ENCODE results near the gene TNRC6B. TPM values are rescaled to one million over a fixed set of nuclear protein-coding genes. Genes with fewer than 3 reads are reported as not detected.
"Not testable (repeated sequence)": the region's sequence is repeated elsewhere in the genome, so short reads cannot be mapped to it uniquely, and the experiment has no call there.

The TNRC6B gene
- total RNA-seq, 4 donors from 2014 or later, result 34.5 to 57.0 (median 45.4) TPM

DNA sequence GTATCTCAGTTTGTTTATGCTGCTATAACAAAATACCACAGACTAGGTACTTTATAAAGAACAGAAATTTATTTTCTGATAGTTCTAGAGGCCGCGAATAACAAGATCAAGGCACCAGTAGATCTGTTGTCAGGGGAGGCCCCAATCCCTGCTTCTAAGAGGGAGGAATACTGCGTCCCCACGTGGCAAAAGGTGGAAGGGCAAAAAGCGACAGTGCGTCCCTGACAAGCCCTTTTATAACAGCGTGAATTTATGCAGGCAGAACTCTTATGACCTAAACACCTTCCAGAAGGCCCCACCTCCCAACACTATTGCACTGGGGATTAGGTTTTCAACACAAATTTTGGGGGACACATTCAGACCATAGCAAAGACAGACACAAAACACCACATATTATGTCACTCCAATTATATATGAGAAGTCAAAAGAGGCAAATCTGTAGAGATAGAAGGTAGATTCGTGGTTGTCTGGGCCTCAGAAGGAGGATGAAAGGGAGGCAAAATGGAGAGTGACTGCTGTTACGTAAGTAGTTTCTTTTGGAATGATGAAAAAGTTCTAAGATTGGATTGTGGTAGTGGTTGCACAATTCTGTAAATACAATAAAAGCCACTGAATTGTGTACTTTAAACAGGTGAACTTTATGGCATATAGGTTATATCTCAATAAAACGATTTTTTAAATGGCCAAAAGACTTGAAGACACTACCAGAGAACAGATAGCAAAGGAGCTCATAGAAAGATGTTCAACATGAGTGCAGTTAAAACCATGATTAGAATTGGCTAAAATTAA is 30.1 kb upstream of the TNRC6B start:
- no peak for TF ChIP-seq POLR2A (IDR thresholded peaks at IDR 0.05; ENCODE audit: low read depth)
- no peak for TF ChIP-seq EP300 (IDR thresholded peaks at IDR 0.05)
- TF ChIP-seq CTCF (IDR thresholded peaks at IDR 0.05), result no peak
- no peak for TF ChIP-seq POLR2AphosphoS5 (IDR thresholded peaks at IDR 0.05)
- 93% methylated on average over 10 of the region's 10 CpGs for WGBS
- H3K27me3 ChIP-seq, result no peaks in the 10 kb centered on the region
- intact Hi-C loops (cut with DNase I), result no loop called here
- no peaks in the 10 kb centered on the region for H3K4me1 ChIP-seq
- peak; percentile 17 for DNase-seq (ENCODE audit: extremely low spot score)
- H3K4me3 ChIP-seq, result no peak overlapping the region
- no peak overlapping the region for H3K27ac ChIP-seq (replicated peaks in 1 of 4)
- peaks cover 0 to 8% (median 0%) of the 10 kb centered on the region in 4 donors for H3K36me3 ChIP-seq
- no peaks in the 10 kb centered on the region for H3K9me3 ChIP-seq

DNA sequence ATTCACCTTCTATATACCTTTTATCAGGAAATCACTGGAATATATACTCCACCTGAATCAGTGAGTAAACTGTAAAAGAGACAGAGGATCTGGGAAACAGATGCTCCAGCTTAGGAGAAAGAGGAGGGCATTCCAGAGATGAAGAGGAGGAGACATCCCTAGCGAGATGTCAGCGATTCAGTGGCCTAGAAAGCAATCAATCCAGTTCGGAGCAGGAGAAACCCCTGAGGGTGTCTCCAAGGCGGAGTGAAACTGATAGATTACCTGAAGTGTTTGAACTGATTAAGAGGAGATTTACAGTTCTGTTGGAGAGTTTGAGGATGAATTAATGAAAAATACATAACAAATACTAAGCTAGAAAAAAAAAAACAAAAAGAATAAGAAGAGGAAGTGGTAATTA is 24.5 kb upstream of the TNRC6B start:
- H3K27me3 ChIP-seq, result no peaks in the 10 kb centered on the region
- intact Hi-C loops (cut with DNase I), result no loop called here

DNA sequence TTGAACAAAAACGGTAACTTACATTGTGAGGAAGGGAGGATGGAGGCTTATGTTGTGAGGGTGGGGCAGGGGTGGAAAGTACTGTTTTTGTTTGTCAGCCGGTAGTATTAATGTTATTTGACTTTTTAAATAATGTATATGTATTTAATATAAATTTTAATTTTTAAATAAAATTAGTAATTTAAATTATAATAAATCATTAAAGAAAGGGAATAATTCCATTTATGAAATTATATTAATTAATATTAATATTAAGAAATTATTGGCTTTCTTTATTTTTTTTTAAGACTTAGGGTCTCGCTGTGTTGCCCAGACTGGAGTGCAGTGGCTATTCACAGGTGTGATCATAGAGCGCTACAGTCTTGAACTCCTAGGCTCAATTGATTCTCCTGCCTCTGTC is 24.0 kb upstream of the TNRC6B start:
- H3K27me3 ChIP-seq, result no peaks in the 10 kb centered on the region
- H3K27ac ChIP-seq (replicated peaks in 1 of 4), result no peak overlapping the region
- H3K36me3 ChIP-seq, result peaks cover 0 to 11% (median 0%) of the 10 kb centered on the region in 4 donors
- intact Hi-C loops (cut with DNase I), result no loop called here
- H3K4me3 ChIP-seq, result no peak overlapping the region
- no peak for DNase-seq (ENCODE audit: extremely low spot score)
- WGBS, result 90% methylated on average over 4 of the region's 4 CpGs
- H3K9me3 ChIP-seq, result no peaks in the 10 kb centered on the region
- TF ChIP-seq POLR2AphosphoS5 (IDR thresholded peaks at IDR 0.05) (no peak), CTCF (IDR thresholded peaks at IDR 0.05) (no peak), POLR2A (IDR thresholded peaks at IDR 0.05; ENCODE audit: low read depth) (no peak)
- H3K4me1 ChIP-seq, result peaks cover 0 to 26% (median 24%) of the 10 kb centered on the region in 4 donors

More for the DNA sequence above, 24.5 kb upstream of the TNRC6B start:
- no peak overlapping the region for H3K27ac ChIP-seq (replicated peaks in 1 of 4)
- no peaks in the 10 kb centered on the region for H3K9me3 ChIP-seq
- peak; percentile 24 for DNase-seq (ENCODE audit: extremely low spot score)
- no peak overlapping the region for H3K4me3 ChIP-seq
- peaks cover 0 to 11% (median 0%) of the 10 kb centered on the region in 4 donors for H3K36me3 ChIP-seq
- 90% methylated on average over 4 of the region's 4 CpGs for WGBS
- H3K4me1 ChIP-seq, result peaks cover 0 to 23% (median 21%) of the 10 kb centered on the region in 4 donors
- TF ChIP-seq POLR2AphosphoS5 (IDR thresholded peaks at IDR 0.05) (no peak), POLR2A (IDR thresholded peaks at IDR 0.05; ENCODE audit: low read depth) (no peak), EP300 (IDR thresholded peaks at IDR 0.05) (no peak), CTCF (IDR thresholded peaks at IDR 0.05) (no peak)

GRCh38 chr22:40156001-40156516 is 21.7 kb upstream of the TNRC6B start:
- Histone ChIP-seq H3K27me3 (no peaks in the 10 kb centered on the region), H3K4me1 (peaks cover 0 to 26% (median 24%) of the 10 kb centered on the region in 4 donors), H3K4me3 (no peak overlapping the region), H3K27ac (replicated peaks in 1 of 4) (peak overlapping the region in 2 of 4 donors; percentile 7 to 44), H3K36me3 (peaks cover 0 to 3% (median 0%) of the 10 kb centered on the region in 4 donors), H3K9me3 (no peaks in the 10 kb centered on the region)
- peak; percentile 74 for DNase-seq (ENCODE audit: extremely low spot score)
- intact Hi-C loops (cut with DNase I), result no loop called here
- 39% methylated on average over 7 of the region's 7 CpGs for WGBS
- TF ChIP-seq EP300 (IDR thresholded peaks at IDR 0.05), result no peak
- peak in 1 of 3 experiments; percentile 24 for TF ChIP-seq CTCF (IDR thresholded peaks at IDR 0.05)

- Histone ChIP-seq H3K27ac (replicated peaks in 1 of 4) (peak overlapping the region in 3 of 4 donors; percentile 28 to 52 (median 44)), H3K4me1 (peaks cover 0 to 26% (median 24%) of the 10 kb centered on the region in 4 donors)
- intact Hi-C loops (cut with DNase I); H3K36me3 ChIP-seq; H3K27me3 ChIP-seq; H3K9me3 ChIP-seq; H3K4me3 ChIP-seq; DNase-seq (ENCODE audit: extremely low spot score): not testable (repeated sequence)
- 79% methylated on average over 6 of the region's 6 CpGs for WGBS
Observed at GRCh38 chr22:40156682-40157081, 21.0 kb upstream of the TNRC6B start.
